Fibroblast of skin of scalp (primary cell): ENCODE measurements around the gene NEDD9.

ENCODE experiments used
- DNase-seq: peaks from one replicate; pipeline ENCODE4 v3.0.0-alpha.2; 2013

The NEDD9 gene

DNA sequence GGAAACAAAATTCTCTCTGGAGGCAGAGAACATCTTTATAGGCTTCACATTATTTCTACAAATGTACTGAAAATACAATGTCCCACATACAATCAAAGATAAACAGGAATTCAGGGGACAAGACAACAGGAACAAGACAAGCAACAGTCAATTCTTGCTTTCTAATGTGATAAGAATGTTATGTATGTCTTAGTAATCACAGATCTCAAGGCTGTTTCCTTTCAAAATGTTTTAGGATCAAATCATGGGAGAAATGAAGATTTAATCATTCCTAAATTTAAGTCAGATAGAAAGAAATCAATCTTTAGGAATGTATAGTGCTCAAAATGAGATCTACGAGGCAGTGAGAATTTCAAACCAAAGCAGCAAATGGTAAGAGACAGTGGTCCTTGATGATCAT lies 32.1 kb downstream of the NEDD9 start:
- DNase-seq: peak; percentile 66

GRCh38 chr6:11198663-11199603 lies 33.5 kb downstream of the NEDD9 start:
- DNase-seq: no peak

- DNase-seq: no peak
These were observed 34.6 kb downstream of the NEDD9 start for GRCh38 chr6:11197850-11198249.

GRCh38 chr6:11197175-11197536 lies 35.3 kb downstream of the NEDD9 start:
- peak; percentile 97 for DNase-seq

- peak; percentile 96 for DNase-seq
These were observed 35.8 kb downstream of the NEDD9 start for GRCh38 chr6:11196511-11197174.

DNA sequence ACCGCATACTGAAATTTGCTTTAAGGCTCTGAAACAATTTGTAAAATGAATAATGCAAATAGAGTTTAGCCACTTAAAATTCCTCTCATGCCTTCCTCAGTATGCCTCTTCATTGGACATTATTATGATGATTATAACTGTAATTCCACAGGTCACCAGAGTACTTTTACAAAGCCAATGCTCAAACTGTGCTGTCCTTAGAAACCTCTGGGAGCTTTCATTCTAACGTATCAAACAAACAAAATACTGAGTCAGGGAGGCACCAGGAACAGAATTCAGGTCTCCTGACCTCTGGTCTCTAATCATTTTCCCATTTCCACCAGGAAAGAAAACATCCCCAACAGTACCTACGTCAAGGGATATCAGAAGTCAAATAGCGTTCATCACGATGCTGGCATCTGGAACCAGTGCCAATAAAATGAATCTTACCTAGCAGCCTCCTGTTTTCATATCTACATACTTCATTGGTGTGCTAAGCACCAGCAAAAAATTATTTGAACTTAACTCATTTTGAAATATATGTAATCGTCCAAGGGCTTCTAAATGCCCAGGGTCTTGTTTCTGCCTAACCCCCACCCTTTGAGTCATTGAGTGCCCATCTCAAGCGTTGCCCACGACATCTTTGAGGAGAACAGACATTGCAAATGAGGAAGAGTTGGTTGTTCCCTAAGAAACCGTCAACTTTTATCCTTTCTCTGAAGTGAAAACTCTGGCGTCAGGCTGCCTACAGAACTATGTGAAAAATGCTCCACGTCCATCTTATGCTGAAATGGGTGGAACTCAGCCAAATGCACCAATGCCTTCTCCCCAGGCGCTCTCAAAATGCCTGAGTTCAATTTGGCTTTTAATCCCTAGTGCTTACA lies 37.9 kb downstream of the NEDD9 start:
- peak; percentile 96 for DNase-seq

DNA sequence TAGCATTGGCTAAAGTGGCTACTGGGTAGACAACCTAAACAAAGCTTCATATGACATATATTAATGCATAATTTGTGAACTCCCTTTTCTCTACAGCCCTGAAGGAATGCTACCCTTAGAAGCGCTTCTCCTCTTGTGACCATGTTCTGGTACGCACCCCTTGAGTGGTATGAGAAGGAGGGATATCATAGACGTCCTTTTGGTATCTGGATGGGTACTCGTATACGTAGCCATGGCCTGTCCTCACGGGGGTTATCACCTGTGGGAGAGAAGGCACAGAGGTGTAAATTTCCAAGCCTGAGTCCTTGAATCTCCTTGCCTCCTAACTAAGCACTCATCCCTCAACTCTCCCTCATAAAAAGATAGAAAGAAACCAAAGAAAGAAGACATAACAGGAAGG lies 39.0 kb downstream of the NEDD9 start:
- DNase-seq: no peak

GRCh38 chr6:11192167-11192566 lies 40.3 kb downstream of the NEDD9 start:
- no peak for DNase-seq

- DNase-seq: no peak
These were observed 41.7 kb downstream of the NEDD9 start for GRCh38 chr6:11190625-11191245.

GRCh38 chr6:11189865-11190624 lies 42.4 kb downstream of the NEDD9 start:
- DNase-seq: no peak

GRCh38 chr6:11188161-11188915 lies 44.1 kb downstream of the NEDD9 start:
- DNase-seq: peak; percentile 43

DNA sequence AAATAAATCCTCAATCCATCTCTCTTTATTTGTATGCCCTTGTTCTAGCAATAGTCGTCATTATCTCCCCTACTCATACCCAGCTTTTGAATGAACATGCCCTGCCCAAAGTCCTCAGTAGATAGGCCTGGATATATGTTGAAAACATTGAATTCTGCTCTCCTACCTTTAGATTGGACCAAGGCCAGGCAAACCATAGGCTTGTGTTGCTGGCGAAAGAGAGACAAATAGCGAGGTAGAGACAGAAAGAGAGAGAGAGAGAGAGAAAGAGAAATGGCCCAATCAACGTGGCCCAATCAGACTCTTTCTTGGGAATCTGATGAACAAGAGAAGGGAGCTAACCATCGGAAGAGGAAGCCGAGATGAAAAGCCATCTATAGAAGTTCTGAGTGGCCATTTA lies 45.2 kb downstream of the NEDD9 start:
- no peak for DNase-seq

DNA sequence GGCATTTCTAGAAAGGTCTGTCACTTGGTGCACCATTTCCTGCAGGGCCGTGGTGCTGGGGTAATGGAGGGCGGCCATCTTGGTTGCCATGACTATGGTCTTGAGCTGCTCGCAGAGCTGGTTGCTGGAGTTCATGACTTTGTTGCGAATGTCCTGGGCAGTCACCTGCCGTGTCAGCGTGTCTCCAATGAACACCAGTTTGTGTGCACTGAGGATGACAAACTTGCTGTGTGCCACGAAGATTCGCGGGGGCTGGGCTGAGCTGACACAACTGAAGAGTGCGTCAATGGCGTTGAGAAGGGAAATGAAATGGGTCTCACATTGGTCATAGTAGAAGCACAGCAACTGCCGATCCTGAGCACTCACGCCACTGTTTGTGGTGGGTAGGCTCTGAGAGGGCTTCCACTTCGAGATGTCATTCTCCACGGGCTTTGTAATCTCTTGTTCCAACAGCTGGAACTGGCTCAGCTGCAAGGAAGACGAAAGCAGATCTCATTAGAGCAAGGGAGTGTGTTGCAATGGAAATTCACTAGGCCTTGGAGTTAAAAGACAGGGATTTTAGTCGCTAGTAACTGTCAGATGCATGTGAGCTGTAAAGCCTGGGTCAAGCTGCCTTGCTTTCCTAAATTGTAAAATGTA lies 47.1 kb downstream of the NEDD9 start:
- DNase-seq: no peak

DNA sequence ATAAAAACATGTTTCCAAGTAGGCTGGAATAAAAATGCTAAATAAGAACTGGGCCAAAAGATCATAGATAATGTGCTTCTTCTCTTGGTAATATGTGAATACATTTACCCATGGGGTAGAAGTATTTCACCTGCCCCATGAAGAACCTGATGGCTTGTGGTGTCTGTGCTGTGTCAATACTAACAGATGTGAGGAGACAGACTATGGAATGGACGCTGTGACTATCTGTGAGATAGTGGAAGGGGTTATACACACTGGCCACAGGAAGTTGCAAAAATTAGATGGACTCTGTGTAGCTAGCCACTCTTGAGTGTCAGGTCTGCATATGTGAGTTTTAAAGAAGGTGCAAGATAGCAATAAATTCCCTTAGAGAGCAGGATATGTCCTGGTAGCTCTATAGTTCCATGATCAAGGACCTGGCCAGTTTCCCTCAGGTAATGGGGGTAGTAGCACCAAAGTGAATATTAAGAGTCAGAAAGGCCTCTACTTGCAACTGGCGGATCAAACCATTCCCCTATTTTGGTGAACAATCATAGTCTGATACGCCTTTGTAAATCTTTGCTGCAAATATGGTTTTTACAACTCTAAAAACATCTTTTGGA lies 48.6 kb downstream of the NEDD9 start:
- no peak for DNase-seq

DNA sequence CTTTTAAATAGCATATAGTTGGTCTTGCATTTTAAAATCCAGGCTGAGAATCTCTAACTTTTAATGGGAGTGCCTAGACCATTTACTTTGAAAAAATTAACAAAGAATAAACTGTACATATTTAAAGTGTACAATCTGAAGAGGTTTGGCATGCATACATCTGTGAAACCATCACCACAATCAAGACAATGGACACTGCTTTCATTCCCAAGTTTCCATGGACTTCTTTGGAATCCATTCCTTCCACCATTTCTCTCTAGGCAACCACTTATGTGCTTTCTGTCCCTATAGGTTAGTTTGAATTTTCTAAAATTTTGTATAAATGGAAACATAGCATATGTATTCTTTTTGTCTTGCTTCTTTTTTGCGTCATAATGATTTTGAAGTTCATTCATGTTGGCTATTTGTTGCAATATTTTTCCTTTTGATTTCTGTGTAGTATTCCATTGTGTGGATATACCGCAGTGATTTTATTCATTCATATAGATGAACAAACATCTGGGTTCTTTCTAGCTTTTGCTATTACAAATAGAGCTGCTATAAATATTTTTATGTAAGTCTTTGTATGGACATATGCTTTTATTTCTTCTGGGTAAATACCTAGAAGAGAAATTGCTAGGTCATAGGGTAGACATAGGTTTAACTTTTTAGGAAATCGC lies 50.9 kb downstream of the NEDD9 start:
- DNase-seq: no peak

DNA sequence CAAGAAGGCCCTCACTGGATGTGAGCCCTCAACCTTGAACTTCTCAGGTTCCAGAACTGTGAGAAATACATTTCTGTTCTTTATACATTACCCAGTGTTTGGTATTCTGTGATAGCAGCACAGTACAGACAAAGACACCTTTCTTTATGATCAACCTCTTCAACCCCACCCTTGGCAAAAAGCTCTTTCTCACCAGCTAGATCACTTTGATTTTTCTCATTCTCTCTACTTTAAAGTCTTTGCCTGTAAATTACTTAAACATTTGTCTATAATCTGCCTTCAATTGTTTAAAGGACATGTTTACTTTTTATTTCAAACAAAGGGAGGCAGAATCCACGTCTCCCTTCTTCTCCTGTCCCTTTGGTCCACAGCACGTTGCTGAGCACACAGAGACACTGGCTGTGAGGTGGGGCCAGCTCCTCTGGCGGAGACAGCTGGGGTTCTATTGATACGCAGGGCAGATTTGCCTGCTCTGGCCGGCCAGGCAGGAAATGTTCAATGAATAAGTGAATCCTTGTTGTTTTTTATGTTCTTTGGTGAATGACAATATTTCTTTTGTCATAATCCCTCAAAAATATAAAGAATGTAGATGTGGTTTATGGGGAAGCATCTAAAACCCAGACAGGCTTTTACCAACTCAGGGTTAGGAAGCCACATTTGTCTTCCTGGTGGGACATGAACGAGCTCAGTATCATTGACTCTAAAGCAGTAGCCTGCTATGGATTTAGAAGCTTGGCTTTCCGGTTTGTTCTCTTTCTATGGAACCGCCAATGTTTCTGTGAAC lies 52.9 kb downstream of the NEDD9 start:
- peak; percentile 67 for DNase-seq

DNA sequence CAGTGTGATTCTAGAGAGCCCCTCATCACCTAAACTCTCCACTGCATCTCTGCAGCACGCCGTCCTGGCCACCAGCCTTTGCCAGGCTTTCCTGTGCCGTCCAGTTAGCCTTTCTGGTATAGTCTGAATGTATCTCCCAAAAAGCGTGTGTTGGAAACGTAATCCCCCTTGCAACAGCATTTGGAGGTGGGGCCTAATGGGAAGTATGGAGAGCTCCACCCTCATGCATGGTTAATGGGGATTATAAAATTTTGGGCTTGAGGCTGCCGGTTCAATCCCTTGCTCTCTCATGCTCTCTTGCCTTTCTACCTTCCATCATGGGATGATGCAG lies 53.4 kb downstream of the NEDD9 start:
- no peak for DNase-seq

DNA sequence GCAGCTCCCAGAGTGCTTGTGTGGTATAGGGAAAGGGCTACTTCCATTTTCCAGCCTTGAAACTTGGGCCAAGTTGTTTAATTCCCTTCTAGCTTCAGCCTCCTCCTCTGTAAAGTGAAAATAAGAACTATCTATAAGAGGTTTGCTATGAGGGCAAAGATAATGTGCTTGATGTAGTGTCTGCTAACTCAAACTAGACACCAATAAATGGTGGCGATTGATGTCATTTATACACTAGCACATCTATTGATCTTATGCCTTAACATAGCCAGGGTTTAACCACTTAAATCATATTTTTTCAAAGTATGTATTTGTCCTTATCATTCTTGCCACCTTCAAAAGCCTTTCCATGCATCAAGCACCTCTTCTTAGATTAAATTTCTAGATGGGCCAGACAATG lies 55.2 kb downstream of the NEDD9 start:
- no peak for DNase-seq

- no peak for DNase-seq
These were observed 58.2 kb downstream of the NEDD9 start for GRCh38 chr6:11174242-11174611.
